NCI-H2029 treated with DMSO at 0.1 percent for 48 hours (cell line): ENCODE results near the gene ZMYM2.
"Not testable (repeated sequence)": the region's sequence is repeated elsewhere in the genome, so short reads cannot be mapped to it uniquely, and the experiment has no call there.

Experiments used
- DNase-seq: peaks from one replicate; lab custom pipeline; 2025; lab: John Stamatoyannopoulos, UW

ZMYM2 gene

DNA sequence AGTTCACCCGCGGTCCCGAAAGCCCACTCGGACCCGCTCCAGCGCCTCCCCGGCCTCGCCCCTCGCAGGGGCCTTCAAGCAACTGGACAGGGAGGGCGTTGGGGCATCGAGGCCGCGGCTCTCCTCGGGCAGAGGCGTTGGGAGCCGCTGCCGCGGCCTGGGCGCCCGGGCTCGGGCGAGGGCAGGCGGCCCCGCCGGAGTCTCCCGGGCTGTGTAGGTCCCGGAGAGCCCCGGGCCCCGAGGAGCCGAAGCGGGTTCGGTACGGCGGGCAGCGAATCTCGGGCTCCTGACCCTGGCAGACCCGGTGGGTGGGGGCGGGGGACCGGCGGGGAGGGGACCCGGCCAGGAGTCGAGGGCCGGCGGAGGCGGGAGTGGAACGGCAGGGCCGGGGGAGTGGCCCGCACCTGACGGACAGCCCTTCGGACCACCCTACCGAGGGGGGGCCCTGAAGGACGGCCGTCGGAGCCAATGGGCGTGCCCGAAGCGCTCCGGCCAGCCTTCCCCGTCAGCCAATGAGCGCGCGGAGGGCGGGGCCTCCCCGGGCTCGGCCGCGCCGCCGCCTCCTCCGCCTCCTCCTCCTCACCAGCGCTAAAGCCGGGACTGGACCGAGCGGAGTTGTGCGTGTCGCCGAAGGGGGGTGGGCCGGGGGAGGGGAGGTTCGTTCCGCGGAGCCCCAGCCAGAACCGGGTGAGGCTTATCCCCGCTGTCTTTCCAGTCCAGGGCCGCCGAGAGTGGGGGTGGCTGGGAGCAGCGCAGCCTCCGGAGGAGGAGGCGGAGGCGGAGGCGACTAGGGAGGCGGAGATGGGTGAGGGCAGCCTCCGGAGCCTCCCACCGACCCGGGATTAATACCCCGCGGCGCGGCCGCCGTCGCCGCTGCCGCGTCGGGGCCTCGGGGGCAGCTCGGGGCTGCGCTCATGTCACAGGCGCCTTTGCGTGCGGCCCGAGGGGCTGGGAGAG is at the start of gene ZMYM2:
Gene ZMYM2 (plus strand): TSS at position 573 of the 957 bp plus-strand sequence. CDS start 34,346 bp downstream, outside the sequence.
- DNase-seq: peak; percentile 41

DNA sequence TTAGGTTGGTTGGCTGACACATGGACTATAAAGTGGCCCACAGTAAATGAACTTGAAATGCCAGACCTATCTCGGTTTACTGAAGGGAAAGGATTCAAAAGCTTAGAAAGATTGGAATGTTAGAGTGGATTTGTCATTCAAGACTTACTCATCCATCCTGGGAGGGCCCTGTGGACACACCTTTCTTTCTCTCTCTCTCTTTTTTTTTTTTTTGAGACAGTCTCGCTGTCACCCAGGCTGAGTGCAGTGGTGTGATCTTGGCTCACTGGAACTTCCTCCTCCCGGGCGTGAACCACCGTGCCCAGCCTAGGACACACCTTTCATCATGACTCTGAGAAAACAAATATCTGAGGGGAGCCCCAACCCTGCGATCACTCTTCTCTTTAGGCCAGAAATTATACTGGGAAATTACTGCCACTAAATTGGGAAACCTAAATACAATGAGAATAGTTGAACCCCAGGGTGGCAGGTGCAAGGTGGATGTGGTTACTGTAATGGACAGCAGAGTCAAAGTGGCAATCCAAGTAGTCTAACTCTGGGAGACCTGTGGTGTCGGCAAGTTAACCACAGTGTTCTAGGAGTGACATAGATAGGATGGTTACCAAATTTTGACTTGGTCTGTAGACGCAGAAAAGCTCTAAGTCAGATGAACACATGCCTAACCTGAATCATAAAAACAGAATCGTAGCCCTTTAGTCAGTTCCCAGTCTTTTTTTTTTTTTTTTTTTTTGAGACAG is 48.0 kb upstream of the ZMYM2 start:
- DNase-seq: no peak

DNA sequence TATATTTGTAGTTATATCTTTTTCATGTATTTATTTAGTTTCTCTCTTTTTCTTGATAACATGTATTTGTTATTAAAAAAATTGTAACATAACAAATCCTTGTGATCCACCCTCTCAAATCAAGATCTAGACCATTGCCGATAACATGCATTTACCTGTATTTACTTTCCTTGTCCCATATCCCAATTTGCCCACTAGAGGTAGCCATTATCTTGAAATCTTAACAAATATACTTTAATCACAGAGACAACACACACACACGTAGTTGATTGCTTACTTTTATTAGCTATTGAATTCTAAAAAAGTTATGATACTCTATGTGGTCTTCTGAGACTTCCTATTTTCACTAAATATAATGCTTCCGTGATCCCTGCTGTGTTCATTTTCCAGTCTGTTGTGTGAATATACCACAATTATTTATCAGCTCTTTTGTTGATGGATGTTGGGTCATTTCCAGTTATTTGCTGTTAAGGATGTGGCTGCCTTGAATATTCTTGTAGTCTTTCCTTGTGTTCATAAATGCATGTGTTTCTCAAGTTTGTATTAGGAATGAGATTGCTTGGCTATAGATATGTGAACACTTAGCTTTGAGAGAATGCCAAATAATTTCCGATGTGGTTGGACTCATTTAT is 31.3 kb upstream of the ZMYM2 start:
- DNase-seq: no peak

DNA sequence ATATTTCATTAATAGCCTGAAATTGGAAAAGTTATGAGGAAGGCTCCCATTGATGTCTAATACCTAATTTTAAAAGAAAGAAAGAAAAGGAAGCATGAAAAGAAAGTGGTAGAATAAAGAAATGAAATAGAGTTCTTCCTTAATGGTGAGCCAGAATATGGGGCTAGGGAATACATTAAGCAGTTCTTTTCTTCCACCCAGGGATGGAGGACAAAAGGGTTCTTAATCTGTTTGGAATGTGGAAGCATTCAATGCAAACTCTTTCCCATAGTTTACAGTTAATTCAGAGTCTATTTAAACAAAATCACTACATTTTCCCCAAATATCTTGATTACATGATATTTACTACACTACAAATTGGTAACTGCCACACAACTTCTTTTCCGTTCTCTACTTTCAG is 18.4 kb upstream of the ZMYM2 start:
- DNase-seq: no peak

DNA sequence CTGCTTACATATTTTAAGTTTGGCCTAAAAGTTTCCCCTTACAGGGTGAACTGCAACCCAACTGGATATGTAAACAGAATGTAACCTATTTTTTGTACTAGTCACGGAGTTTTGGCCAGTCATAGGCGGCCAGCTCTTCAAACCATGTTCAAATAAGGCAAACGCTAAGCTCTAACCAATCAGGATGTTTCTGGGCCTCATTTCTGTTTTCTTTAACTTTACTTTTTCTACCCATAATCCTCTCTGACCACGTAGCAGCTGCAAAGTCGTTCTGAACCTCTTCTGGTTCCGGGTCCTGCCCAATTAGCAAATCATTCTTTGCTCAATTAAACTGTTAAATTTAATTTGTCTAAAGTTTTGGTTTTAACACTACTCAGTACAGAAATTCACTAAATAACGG is 8.2 kb upstream of the ZMYM2 start:
- no peak for DNase-seq

DNA sequence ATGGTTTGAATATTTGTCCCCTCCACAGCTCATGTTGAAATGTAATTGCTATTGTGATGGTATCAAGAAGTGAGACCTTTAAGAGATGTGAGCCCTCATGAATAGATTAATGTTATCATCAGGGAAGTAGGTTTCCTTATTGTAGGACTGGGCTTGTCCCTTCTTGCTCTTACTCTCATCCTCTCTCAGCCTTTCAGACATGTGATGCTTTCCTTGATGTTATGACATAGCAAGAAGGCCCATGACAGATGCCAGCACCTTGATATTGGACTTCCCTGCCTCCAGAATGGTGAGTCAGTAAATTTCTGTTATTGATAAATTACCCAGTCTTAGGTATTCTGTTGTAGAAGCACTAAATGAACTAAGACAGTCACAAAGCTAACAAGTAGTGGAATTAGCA is 5.7 kb upstream of the ZMYM2 start:
- DNase-seq: no peak

DNA sequence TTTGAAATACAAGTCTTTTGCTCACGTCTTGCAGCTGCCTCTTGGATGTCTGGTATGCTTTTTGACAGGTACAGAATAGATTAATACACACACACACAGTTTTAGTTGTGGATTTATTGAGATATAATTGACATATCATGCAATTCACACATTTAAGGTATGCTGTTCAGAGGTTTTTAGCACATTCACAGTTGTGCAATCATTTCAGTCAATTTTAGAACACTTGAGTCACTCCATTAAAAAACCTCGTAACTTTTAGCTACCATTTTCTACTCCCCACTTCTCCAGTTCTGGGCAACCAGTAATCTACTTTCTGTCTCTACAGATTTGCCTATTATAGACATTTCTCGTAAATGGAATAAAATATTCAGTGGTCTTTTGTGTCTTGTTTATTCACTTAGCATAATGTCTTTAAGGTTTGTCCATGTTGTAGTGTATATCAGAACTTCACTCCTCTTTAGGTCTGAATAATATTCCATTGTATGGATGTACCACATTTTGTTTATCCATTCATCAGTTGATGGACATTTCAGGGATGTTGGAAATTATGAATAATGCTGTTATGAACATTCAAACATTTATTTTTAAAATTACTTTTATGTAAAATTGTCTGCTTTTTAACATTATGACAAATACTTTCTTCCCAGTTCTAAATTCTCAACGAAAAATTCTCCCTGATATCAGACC is 2.5 kb upstream of the ZMYM2 start:
- no peak for DNase-seq

DNA sequence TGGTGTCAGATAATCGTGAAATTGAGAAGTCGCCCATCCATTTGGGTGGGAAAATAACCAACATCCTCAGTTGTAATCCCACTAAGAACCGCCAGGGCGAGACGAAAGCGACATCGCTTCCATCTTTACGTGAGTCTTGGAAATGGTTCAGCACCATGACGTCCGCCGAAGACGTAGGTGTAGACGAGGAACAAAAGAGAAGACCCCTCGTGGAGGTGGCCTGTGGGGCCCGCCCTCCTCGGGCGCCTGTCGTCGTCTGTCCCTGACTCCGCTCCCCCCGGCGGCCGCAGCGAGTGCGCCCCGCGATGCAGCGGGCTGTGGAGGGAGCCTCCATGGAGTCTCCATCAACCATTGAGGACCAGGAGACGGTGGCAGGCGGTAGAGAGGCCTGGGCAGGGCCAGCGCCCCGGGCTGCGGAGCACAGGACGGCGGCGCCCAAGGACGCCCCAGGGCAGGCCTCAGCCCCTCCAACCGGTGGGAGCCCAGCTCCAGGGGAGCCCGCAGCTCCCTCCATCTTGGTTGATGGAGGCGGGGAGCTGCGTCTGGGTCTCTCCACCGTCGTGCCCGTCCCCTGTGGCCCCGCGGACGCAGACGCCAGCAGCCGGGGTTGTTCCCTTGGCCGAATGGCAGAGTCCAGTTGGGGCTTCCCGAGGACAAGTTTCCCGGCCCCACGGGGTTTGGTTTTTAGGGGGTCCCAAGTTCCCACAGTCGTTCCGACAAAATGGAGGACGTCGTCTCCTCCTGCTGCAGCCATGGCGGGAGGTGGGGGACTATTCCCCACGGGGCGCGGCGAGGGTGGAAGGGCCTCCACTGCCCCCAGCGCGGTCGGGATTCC is 990 bp upstream of the ZMYM2 start:
- peak; percentile 12 for DNase-seq

DNA sequence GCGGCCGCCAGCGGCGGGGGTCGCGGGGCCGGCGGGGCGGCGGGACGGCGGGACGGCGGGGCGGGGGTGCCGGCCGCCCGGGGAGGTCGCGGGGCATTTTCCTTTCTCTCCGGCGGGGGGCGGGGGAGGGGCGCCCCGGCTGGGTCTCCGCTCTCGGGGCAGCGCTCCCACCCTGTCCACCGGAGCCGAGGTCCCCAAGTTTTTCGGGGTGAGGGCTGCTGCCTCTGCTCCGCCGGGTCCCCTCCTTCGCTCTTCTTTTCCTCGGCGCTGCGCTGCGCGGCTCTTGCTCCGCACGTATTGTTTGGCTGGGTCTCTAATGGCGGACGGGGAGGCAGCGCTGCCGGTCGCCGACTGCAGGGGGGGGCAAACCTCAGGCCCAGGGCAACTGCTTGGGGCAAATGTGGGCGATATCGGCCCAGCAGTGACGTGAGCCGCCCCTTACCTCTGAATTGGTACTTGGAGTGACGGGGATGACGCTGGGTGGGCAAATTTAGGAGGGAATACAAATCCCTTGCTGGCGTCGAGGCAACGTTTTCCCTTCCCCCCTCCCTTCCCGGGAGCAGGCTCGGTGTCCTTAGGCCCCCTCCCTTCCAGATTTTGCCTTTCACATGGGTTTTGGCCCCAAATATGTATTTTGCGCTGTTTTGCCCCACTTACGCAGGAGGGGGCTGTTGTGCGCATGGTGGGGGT is 759 bp downstream of the ZMYM2 start:
- DNase-seq: no peak

DNA sequence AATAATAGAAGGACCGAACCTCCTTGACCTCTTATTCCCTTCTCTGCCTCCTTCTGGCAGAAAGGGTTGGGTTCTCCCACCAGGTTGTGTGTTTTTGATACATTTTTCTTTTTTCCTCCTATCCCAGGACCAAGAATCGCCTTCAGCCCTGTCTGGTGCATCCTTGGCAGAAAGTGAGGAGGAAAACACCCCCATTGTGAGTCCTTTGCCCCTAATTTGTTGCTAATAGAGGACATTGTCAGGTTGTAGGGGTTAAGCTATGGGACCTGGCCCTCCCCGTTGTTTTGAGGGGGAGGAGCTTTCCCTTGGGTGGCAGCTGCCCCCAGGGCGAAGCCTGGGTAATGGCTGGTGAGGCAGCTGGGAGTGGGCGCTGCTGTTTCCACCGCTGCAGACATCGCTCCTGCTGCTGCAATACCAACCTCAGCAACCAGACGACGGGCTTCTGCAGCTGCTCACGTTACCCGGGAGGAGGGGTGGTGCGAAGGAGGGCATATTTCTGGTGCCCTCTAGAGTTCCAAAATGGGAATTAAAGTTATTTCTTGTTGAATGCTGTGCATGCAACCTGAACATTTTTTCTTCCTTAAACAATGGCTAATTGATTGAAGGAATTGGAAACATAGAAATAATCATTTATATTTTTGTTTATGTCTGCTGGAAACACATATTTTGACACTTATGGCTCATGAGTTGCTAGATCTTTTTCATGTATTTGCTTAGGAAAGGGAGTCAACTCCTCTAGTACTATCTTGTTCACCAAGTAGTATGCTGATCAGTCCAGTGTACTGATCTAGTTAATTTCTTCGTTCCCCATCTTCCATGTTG is 1.5 kb downstream of the ZMYM2 start:
- DNase-seq: peak; percentile 34

DNA sequence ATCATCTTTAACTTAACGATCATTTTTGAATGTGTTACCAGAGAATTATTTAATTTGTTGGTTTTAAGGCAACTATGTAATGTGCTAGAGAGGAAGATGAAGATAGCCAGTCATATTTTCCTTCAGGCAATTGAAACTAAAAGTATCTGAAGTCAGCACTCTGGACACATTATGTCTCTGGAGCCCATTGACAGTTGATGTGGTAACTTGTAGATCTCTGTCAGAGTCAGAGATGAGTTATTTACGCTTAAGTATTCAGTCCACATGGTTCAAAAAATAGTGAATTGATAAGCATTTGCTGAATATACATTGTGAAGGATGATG is 2.1 kb downstream of the ZMYM2 start:
- DNase-seq: no peak

DNA sequence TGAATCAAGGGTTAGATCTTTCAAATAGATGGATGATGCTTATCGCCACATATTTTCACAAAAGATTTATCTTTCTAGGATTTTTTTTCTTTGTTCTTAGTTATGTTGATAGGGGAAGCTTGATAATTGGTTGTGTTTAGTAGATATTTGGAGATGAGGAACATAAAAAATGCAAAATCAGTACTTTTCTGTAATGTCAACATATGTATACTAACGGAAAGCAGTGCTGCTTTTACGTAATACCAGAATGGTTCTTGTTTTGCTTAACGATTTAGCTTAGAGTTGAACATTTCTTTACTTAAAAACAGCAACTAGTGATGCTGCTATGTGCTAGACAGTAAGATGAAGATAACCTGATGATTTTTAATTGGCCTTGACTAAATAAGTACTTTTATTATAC is 3.0 kb downstream of the ZMYM2 start:
- DNase-seq: no peak

DNA sequence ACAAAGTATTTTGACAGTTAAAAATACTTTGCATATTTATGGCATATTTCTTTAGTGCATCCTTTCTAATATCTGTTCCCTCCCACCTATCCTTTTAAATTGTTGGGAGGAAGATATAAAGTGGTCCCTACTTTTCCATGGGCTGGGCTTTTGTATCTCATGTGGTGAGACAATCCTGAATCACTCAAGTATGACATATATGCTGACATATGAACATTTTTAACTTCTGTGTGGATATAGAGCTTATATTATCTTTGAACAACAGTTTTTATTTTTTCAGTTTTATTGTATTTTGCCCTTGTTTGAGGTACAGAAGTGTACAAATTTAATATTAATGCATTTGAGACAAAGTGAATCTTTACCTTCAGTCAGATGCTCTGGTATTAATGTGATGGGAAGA is 3.4 kb downstream of the ZMYM2 start:
- no peak for DNase-seq

DNA sequence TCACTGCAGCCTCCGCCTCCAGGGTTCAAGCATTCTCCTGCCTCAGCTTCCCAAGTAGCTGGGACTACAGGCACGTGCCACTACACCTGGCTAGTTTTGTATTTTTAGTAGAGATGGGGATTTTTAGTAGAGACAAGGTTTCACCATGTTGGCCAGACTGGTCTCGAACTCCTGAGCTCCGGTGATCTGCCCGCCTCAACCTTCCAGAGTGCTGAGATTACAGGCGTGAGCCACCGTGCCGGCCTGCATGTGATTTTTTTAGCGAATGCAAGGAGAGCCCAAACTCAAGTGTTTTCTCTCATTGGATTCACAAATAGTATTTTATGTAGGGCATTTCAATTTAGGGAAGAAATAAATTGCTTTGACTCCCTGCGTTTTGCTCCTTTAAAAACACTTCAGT is 4.4 kb downstream of the ZMYM2 start:
- no peak for DNase-seq

DNA sequence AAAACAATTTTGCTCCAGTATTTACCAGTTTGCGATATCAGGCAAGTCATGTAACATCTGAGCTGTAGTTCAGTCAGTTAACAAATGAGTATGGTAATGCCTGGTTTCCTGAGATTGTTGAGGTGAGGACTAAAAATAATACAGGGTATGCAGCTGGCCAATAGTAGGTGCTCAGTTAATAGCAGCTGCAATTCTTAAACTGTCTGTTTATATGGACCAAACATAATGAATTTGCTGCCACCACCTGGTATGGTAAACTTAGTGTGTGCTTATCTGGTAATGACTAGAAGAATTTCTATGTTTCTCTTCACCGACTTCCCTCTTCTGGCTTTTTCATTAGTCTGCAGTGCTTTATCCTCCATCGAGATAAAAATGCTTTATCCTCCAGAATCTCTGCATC is 9.1 kb downstream of the ZMYM2 start:
- no peak for DNase-seq

DNA sequence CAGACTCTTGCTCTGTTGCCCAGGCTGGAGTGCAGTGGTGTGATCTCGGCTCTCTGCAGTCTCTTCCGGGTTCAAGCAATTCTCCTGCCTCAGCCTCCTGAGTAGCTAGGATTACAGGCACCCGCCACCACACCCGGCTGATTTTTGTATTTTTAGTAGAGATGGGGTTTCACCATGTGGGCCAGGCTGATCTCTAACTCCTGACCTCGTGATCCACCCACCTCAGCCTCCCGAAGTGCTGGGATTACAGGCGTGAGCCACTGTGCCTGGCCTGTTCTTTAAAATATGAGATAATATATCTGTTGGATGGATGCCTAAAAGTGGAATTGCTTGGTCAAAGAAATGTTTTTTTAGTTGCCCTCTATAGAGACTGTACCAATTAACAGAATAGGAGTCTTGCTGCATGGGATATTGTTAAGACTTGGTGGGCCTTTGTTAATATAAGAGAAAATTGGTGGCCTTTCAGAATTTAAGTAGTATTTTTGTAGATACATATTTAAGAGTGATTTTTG is 16.0 kb downstream of the ZMYM2 start:
- DNase-seq: not testable (repeated sequence)

DNA sequence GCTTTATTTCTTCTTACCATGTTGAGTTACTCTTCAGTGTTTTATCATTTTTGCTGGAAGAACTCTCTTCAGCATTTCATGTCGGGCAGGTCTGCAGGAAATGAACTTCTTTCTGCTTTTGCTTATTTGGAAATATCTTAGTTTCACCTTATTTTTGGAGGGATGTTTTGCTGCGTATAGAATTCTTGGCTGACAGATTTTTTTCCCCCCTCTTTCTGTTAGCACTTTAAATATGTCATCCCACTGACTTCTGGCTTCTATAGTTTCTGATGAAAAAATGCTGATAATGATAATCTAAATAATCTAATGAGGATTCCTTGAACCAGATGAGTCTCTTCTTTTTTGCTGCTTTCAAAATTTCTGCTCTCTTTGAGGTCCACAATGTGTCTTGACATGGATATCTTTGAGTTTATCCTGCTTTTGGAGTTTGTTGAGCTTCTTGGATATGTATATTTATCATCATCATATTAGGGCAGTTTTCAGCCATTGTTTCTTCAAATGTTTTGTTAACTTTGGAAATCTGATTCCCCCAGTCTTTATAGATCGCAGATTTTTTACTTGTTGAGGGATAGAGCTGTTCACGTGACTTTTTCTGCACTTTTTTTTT is 20.4 kb downstream of the ZMYM2 start:
- DNase-seq: no peak

DNA sequence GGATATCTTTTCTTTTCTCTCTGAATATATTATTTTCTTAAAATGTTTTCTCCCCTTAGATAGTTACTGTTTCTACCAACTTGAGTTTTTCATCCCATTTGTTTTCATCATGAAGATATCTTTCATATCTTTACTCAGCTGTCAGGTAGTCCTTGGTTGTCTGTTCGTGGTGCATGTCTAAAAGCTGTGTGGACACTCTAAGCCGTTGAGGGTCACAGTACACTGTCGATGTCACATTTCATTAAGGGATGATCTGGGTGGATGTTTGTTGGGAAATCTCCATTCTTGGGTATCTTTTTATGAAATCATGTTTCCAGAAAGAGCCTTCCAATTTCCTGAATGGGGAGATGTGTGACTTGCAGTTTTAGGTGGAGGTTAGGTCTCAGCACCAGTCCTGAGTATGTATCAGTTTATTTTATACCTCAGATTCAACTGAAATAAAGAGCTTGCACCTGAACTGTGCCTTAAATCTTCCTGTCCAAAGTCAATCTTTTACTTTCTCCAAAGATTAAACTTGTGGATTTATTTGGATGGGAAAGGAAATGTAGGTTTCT is 23.2 kb downstream of the ZMYM2 start:
- no peak for DNase-seq
